ENCODE measurements around the gene PEX11G. TPM values are rescaled to one million over a fixed set of nuclear protein-coding genes. Genes with fewer than 3 reads are reported as not detected.

PEX11G gene
- total and polyA plus RNA-seq, 9 of the 15 experiments (the other 6 are each of a cell fraction or from before 2014, with no cell fraction given) = 0.07 to 3.2 (median 0.70) TPM; not detected in 1

DNA sequence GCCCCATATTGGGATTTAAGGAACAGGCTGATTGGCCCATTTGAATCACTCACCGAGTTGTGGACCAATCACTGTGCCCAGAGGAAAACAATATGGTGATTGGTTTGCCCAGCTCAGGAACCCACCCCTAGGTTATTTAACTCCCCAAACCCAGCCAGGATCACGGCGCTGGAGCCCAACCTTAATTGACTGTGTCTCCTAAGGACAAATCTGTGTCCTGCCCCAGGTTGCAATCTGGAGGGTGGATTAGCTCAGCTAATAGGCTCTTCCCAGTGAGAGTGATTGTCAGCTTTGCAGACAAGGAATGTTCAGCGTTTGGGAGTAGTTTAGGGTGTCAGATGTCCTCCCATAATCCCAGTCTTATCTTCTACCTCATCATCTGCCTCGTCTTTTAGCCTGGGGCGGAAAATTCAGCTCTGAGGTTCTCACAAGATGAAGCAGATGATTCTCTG lies 23.6 kb upstream of the PEX11G start (continued):
- 0 out of 4 replicates have a peak, but pooled peaks of 1 of the 2 experiments have one; percentile 25 for TF ChIP-seq MAZ (CRISPR knock-in tag; conservative IDR thresholded peaks at IDR 0.05 in 1 of 2, IDR thresholded peaks at IDR 0.05 in 1 of 2)
- no peak for TF ChIP-seq CHD4 (IDR thresholded peaks at IDR 0.05; ENCODE audit: insufficient read depth, insufficient replicate concordance, low read depth, low read length, poor library complexity, severe bottlenecking)
- 0 out of 2 replicates have a peak, but pooled peaks have one; percentile 44 for TF ChIP-seq CC2D1A (IDR thresholded peaks at IDR 0.05)
- TF ChIP-seq TBP (optimal IDR thresholded peaks at IDR 0.05; ENCODE audit: low read depth, low read length) = peak; percentile 6

DNA sequence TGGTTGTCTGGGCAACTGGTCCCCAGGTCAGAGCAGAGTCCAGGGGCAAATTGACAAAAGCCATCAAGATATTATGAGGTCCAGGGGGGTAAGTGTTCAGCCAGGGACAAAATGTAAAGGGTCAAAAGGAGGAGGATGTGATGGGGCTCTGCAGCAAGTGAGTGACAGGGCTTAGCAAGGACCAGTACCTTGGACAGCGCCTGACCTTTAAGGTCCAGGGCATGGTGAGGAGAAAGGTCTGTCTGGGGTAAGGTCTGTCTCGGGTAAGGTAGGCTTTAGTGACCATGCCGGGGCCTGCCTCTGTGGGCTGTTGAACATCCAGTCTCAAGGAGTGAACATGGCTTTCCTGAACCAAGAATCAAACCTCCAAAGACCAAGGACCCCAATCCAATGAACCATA lies 20.8 kb upstream of the PEX11G start:
- H2AFZ ChIP-seq (ENCODE audit: low read depth, low read length) = no peak overlapping the region
- H3K36me3 ChIP-seq (ENCODE audit: control insufficient read depth, insufficient read depth, low read length) = no peaks in the 10 kb centered on the region
- FAIRE-seq (peak; percentile 35), DNase-seq (ENCODE audit: extremely low read depth in 1 of 4, low spot score in 3 of 4) (peak in 1 of 4 experiments; percentile 76), ATAC-seq (no peak)
- no peaks in the 10 kb centered on the region for H4K20me1 ChIP-seq (replicated peaks; ENCODE audit: control insufficient read depth, insufficient read depth, low read length)
- intact Hi-C loops (cut with micrococcal nuclease) (no loop called here), in situ Hi-C loops (cut with MboI) (no loop called here)
- H3K4me2 ChIP-seq (ENCODE audit: insufficient read depth, low read length) = no peak overlapping the region
- H3K27me3 ChIP-seq (ENCODE audit: control insufficient read depth in 2 of 2, insufficient read depth in 2 of 2, low read length in 2 of 2) = no peaks in the 10 kb centered on the region
- 0% methylated on average over 3 of the region's 3 CpGs for WGBS (ENCODE audit: insufficient coverage, low coverage, missing lambda C conversion rate)
- peaks cover 24 to 35% of the 10 kb centered on the region in 2 experiments for H3K4me1 ChIP-seq (replicated peaks in 1 of 2; ENCODE audit: control insufficient read depth in 2 of 2, insufficient read depth in 2 of 2, low read length in 2 of 2)
- no peaks in the 10 kb centered on the region for H3K9me1 ChIP-seq (ENCODE audit: control insufficient read depth, insufficient read depth, low read length)
- H3K9me3 ChIP-seq (replicated peaks; ENCODE audit: control insufficient read depth, insufficient read depth, low read depth, low read length) = no peaks in the 10 kb centered on the region
- CTCF ChIA-PET (ENCODE audit: low intra/inter-chr PET ratio) = no interaction called here
- no peak overlapping the region for H3K4me3 ChIP-seq
- POLR2A ChIA-PET = interaction anchor here (1.6 kb wide), 1 partner anchor 13 kb away, joined by 4 read pairs; no protein-coding TSS in a partner anchor
- H3K27ac ChIP-seq (ENCODE audit: extremely low read depth, low read depth, low read length) = no peak overlapping the region
- no peaks in the 10 kb centered on the region for H3K79me2 ChIP-seq (ENCODE audit: control insufficient read depth, insufficient read depth, low read length)
- H3K9ac ChIP-seq (ENCODE audit: insufficient read depth in 1 of 2, low read depth in 2 of 2, low read length in 2 of 2) = no peak overlapping the region
- no TSS peak for BruUV-seq (replicated peaks)
- TF ChIP-seq, protein P1, sequence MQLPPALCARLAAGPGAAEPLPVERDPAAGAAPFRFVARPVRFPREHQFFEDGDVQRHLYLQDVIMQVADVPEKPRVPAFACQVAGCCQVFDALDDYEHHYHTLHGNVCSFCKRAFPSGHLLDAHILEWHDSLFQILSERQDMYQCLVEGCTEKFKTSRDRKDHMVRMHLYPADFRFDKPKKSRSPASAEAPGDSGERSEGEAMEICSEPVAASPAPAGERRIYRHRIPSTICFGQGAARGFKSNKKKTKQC (CRISPR knock-in tag; IDR thresholded peaks at IDR 0.05) = peak; percentile 92
- TF ChIP-seq ZNF274 (IDR thresholded peaks at IDR 0.05; ENCODE audit: borderline replicate concordance, low read depth, low read length) = no peak
- TF ChIP-seq EHMT2 (IDR thresholded peaks at IDR 0.05) = peak; percentile 99
- TF ChIP-seq MECOM (CRISPR knock-in tag; IDR thresholded peaks at IDR 0.05) = peak; percentile 39; the same call in 1 of the 2 replicates
- TF ChIP-seq CXXC5 (CRISPR knock-in tag; IDR thresholded peaks at IDR 0.05) = 0 out of 2 replicates have a peak, but pooled peaks have one; percentile 16
- TF ChIP-seq, protein P2, sequence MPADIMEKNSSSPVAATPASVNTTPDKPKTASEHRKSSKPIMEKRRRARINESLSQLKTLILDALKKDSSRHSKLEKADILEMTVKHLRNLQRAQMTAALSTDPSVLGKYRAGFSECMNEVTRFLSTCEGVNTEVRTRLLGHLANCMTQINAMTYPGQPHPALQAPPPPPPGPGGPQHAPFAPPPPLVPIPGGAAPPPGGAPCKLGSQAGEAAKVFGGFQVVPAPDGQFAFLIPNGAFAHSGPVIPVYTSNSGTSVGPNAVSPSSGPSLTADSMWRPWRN (IDR thresholded peaks at IDR 0.05; ENCODE audit: low read depth) = no peak

Data from K562 (cell line).